ENCODE measurements around the gene SEC24C.
A peak's percentile ranks its signal among the peaks of the same experiment; 100 is the strongest.
"Not testable (repeated sequence)": the region's sequence is repeated elsewhere in the genome, so short reads cannot be mapped to it uniquely, and the experiment has no call there.

The SEC24C gene, protein sequence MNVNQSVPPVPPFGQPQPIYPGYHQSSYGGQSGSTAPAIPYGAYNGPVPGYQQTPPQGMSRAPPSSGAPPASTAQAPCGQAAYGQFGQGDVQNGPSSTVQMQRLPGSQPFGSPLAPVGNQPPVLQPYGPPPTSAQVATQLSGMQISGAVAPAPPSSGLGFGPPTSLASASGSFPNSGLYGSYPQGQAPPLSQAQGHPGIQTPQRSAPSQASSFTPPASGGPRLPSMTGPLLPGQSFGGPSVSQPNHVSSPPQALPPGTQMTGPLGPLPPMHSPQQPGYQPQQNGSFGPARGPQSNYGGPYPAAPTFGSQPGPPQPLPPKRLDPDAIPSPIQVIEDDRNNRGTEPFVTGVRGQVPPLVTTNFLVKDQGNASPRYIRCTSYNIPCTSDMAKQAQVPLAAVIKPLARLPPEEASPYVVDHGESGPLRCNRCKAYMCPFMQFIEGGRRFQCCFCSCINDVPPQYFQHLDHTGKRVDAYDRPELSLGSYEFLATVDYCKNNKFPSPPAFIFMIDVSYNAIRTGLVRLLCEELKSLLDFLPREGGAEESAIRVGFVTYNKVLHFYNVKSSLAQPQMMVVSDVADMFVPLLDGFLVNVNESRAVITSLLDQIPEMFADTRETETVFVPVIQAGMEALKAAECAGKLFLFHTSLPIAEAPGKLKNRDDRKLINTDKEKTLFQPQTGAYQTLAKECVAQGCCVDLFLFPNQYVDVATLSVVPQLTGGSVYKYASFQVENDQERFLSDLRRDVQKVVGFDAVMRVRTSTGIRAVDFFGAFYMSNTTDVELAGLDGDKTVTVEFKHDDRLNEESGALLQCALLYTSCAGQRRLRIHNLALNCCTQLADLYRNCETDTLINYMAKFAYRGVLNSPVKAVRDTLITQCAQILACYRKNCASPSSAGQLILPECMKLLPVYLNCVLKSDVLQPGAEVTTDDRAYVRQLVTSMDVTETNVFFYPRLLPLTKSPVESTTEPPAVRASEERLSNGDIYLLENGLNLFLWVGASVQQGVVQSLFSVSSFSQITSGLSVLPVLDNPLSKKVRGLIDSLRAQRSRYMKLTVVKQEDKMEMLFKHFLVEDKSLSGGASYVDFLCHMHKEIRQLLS

DNA sequence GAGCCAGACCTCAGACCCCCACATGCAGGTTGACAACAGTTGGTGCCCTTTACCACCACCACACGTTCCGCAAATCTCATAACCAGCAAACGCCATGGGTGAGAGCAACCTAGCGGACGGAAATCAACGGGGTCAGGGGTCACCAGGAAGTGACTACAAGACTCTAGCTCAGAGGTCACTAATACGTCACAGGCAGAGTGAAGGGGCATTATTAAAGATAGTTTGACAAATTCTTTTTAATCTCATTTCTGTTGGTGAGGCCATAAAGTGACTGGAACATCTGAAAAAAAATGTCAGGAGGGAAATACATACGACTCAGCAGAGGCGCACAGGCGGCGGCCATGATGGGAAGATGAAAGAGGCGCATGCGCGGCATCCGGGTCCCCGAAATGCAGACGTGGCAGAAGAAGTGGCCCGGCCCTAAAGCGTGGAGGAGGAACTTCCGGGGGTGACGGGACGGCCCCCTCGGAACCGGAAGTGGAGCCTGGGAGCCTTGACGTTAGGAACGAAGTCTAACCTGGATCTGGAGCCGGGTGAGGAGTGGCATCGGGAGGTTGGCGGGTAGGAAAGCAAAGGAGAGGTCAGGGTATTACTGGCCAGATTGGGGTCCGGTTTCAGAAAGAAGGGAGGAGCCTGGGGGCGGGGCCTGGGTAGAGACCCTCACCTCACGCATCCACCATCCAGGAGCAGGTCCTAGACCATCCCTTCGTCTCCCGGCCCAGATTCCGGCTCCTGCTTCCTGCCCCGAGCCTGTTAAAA lies at the start of gene SEC24C:
SEC24C (plus strand) TSS at position 468 of the 759 bp plus-strand sequence. CDS start 2,461 bp downstream, outside the sequence.
- peak; percentile 99 for DNase-seq

DNA sequence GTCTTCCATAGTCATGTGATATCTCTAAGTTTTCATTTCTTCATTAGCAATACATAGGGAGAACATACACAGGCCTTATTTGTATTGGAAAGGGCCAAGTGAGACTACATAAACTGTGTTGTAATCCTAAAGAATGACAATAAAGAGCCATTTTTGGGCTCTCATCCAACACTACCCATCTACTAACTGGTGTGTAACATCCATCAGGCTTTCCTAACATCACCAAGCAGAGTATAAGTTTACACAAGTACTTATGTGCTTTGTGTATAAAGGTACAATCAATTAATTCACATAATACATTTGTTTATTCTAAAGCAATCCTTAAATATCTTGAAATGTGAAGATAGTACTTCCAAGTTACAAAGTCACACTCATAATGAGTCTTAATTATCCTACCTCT lies 48.9 kb upstream of the SEC24C start:
- DNase-seq: not testable (repeated sequence)

DNA sequence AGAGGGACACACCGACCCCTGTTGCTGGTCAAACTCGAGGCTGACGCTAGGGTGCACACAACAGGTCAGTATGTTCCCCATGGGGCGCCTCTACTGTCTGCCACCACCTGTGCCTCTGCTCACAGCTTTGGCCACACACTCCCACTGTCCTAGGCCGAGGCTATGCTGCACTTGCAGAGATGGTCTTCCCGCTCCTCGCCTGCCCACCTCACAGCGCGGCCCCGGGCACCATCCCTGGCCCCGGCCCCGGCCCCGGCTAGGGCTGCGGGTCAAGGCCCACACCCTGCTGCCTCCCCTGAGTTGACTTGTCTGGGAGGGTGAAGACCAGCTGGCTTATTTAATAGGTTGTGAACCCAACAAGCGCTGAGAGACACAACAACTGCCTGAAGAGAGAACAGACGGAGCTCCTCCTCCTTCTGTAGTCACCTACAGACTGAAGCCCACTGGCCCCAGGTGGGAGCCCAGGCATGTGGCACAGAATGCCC lies 46.5 kb upstream of the SEC24C start, which contains the start of gene AGAP5:
AGAP5 (minus strand) TSS at position 435 of the 485 bp plus-strand sequence; CDS start at position 81, 354 bp downstream.
- DNase-seq: not testable (repeated sequence)

DNA sequence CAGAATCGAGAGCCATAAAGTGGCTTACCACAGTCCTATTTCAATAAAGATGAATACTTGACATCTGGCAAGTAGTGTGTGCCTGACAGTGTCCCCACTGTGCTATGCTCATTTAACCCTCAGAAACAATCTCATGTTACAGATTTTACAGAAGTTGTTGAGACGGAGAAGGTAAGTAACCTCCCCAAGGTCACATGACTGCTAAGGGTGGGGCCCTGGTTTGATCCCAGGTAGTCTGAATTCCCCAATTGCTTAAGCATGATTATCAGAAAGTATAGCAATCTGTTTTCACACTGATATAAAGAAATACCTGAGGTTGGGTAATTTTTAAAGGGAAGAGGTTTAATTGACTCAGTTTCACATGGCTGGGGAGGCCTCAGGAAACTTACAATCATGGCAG lies 45.4 kb upstream of the SEC24C start:
- not testable (repeated sequence) for DNase-seq

DNA sequence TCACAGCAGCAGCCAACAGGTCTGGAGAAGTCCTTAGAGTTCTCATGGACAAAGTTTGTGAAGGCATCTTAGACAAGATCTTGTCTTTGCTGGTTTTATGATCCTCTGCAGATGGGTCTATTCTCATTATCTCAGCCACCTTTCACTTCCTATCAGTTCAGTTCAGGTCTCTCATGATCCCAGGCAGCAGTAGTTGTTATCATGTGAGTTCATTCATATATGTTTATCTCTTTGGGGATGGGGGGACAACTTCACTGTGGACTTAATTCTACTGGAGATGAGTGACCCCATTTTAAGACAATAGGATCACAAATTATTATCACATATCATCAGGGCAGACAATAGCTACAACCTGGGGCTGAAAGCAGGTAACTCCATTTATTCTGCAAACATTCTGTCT lies 40.2 kb upstream of the SEC24C start:
- not testable (repeated sequence) for DNase-seq

DNA sequence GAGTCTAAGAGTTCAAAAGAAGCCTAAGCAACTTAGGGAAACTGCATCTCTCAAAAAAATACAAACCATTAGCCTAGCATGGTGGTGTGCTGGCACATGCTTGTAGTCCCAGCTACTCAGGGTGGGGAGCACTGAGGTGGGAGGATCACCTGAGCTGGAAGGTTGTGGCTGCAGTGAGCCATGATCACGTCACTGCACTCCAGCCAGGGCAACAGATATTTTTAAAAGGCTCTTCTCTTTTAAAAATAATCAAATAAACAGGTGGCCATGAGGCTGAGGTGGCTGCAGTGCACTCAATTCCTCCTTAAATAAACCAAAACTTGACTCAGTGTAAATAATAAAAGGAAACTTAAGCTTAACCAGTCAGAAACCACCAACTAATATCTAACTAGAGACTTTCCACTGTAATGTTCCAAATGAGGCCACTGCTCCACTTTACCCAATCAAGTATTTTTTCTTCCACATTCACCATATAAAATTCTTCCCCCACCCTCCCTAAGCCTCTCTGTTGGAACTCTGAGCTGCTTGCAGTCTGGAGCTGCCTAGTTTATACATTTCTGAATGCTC lies 38.6 kb upstream of the SEC24C start:
- DNase-seq: not testable (repeated sequence)

DNA sequence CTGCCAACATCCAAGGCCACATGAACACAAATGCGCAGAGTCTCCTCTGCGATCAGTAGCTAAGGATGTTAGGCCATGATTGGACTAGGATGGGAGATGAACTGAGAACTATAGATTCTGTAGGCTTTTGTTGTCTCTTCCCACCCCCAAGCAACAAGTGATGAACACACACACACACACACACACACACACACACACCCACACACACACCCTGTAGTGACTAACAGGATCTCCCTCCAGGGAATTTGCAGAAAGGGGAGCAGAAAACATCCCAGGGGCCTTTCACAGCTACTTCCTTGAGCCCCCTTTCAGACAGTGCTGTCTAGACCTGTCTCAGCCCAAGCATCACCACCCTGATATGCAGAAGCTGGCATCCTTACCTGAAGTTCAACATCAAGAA lies 37.7 kb upstream of the SEC24C start:
- DNase-seq: not testable (repeated sequence)

DNA sequence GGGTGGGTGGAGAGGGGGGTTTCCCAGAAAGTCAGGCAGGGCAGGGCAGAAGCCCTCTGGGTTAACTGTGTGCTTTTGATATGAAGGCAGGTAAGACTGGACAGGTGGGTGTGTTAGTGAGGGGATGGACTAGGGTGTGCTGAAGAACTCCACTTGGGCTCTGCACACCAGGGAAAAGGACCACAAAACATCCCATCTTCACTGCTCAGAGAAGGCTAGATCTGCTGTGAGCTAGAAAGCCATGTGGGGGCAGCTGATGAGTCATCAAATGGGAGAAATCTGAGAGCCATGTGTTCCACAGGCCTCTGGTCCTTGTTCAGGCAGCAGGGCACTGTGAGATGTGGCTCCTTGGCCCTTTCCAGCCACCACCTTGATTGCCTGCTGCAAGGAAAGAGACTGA lies 36.5 kb upstream of the SEC24C start:
- DNase-seq: not testable (repeated sequence)

DNA sequence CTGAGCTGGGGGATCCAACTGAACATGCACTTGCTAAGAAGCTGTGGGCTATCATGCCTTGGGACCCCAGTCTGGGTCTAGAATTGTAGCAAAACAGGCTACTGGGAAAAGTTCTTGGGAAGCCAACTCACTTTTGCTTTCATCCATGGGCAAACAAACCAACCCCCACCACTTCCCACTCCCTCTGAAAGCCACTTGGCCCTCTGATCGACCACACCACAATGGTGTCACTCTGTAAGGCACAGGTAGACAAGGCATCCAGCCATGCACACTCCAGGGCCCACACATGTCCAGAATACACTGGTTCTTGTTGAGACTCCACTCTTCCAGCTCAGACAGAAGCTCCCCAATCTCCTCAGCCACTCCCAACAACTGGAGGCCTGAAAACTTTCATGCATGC lies 36.0 kb upstream of the SEC24C start:
- DNase-seq: not testable (repeated sequence)

DNA sequence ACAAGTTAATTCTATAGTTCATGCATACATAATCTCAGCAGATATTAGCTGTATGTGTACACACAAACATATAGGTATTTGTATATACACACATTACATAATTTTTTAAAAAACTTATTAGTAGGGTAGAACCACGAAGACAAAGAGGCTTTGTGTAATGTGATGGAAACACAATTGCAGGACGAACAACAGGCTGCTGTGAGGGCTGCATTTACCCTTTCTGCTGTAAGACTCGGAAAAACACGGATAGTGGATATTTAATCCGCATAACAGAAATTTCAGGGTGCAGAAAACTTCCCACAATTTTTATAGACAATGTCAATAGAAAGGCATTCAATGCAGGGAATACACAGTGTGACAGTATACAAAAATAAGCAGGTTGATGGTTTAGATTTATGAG lies 32.5 kb upstream of the SEC24C start:
- not testable (repeated sequence) for DNase-seq

DNA sequence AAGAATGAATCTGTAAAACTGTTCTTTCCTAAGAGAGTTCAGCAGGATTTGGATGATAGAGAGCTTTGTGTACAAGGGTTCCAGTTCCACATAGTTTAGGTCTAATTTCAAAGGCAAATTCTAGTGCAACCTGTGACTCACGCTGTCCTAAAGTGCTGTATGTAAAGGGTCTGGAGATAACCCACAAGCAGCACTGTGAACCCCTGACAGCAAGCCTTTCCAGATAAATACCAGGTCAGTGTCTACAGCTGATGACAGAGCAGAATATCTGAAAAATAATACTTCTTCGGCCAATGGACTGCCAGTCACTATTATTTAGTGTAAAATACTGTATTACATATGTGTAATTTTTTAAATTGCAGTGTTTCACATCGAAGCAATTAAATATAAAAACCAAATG lies 30.3 kb upstream of the SEC24C start:
- DNase-seq: not testable (repeated sequence)

DNA sequence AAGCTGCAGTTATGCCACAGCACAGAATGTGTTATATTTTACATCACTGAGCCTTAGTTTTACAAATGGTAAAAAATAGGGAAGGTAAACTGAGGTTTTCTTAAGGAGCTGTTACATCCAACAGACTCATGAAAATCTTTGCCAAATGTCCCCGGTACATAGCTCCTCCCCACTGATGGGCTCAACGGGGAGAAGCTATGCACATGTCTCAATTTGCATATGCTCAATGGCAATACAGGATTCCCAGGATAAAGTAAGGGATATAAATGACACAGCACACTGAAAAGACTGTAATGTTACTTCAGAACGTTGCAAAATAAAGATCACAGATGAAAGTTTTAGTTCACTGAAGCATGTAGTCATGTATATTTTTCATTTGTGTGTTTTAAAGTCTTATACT lies 29.7 kb upstream of the SEC24C start:
- not testable (repeated sequence) for DNase-seq

DNA sequence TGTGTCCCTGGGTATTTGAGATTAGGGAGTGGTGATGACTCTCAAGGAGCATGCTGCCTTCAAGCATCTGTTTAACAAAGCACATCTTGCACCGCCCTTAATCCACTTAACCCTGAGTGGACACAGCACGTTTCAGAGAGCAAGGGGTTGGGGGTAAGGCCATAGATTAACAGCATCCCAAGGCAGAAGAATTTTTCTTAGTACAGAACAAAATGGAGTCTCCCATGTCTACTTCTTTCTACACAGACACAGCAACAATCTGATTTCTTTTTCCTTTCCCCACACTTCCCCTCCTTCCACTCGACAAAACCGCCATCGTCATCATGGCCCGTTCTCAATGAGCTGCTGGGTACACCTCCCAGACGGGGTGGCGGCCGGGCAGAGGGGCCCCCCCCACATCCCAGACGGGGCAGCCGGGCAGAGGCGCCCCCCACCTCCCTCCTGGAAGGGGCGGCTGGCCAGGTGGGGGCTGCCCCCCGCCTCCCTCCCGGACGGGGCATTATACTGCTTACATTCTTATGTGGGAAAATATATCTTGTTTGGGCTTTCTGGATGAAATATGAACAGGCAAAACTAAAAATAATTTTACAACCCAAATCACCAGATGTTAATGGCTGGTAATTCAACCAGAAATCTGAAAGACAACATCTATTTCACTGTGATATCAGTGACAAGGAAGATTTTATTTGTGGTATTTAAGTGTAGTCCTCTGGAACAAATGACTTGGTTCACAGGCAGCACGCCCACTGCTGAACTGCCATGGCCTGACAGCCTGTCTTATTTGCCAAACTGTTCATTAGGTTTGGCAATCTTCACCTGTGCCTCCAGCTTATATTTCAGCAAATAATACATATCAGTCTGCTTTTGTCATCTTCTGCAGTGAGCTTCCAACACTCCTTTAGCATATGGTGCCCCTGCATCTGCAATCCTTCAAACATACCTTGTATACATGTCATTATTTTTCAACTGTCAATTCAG lies 28.7 kb upstream of the SEC24C start:
- DNase-seq: not testable (repeated sequence)

DNA sequence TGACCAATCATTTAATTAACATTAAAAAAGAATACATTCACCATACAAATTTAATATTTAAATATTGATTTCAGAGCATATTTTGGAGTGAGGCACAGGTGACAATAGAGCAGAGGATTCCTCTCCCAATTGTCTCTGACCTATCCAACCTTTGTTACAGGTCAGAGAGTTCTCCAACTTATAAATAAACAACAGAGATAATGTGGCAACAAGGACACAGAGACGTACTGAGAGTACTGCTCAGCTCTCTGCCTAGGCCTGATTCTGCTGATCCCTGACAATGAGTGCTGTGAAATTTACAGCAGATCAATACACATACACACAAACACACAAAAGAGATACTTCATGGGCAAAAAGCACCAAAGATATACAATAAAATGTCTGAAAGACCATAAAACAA lies 27.9 kb upstream of the SEC24C start:
- DNase-seq: no peak

DNA sequence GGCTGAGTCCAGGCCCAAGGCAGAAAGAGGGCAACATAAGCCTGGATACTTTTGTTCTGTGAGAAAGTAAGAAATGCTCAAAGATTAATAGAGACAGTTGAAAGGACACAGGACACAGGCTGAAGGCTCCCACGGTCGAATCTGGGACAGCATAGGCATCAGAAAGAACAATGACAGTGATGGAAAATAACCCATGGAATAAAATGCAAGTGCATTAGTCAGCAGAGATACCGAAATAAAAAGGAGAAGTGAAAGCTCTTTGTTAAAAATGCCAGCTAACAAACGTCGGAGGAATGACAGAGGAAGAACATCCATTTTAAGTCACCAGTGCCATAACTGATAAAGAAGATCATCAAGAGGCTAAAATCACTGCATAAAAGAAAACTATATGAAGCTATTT lies 26.6 kb upstream of the SEC24C start:
- peak; percentile 87 for DNase-seq

DNA sequence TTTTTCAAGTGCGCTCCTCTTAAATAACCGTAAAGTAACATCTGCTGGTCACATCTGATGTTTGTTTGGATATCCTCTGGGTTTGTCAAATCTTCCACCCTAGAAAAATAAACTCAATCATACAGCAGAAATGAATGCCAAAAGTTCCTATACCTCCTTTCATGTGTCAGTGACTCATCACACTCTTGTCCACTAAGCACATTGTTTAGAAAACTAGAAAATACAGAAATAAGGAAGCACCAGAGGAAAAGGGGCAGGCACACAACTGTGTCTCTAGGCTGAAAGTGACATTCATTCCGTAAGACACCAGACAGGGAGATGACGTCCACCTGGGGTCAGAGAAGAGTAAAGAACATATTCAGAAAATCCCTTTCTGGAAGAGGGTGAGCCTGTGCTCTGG lies 23.6 kb upstream of the SEC24C start:
- peak; percentile 82 for DNase-seq

DNA sequence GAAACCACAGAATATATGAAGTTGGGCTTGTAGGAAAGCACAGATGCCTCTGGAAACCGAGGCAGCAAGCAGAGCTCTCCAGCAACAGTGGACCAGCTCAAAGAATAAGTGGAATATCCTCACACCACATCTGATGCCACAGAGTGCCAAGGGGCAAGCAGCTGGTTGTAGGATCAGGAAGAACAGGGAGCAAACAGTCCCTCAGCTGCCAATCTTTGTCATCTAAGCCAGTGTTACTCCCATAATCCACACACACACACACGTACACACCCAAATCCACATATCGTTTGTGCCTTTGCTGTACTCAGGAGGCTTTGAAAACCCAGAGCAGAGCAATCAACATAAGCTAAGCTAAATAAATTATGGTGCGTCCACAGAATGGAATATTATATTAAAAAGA lies 20.7 kb upstream of the SEC24C start:
- no peak for DNase-seq

DNA sequence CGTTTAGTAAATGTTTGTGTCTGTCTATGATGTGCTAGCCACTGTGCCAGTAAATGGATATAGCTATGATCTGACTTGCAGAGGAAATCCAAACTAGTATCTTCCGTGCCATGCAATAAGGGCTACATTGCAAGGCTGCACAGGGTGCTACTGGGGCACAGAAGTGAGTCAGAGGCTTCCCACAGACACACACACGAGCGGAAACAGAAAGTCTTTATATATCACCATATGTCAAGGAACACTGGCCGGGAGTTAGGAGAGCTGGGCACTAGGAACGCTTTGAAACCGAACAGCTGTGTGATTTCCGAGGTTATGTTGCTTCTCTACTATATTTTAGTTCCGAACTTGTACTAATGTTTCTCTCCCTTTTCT lies 14.4 kb upstream of the SEC24C start:
- DNase-seq: peak; percentile 74

DNA sequence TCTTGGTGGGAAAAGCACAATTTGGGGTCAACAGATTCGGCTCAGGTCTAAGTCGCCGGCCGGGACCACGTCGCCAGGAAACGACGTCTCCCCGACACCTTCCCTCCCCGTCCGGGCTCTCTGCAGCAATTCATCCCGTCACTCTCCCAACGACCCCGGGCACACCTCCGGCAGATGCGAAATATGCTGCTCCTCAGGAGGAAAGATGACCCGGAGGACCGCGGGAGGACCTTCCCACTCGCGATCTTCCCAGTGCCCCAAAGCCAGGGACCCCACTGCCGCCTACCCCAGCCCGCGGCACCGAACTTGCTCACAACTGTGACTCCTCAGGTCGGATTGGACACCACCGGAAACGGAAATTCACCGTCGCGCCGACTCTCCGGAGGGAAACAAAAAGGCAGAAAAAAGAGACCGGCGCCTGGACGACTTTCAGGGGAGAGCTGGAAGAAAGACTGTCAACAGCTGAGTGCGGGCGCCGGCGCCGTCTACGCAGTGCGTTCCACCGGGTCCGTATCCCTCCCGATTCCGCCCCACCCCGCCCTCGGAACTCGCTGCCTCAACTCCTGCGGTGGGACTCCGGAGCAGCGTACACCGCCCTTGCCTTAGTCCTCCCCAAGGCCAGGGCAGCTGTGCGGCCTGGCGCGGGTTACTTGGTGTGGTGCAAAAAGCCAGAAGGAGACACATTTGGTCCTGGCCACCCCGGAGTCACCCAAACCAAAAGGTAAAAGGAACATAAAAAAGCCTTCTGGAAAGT lies 13.8 kb upstream of the SEC24C start:
- peak; percentile 92 for DNase-seq

Data from suppressor macrophage treated with lipopolysaccharide for 4 hours (primary cell).